Spleen (tissue), 11 donors: ENCODE measurements around the gene CAMK1D. TPM values are rescaled to one million over a fixed set of nuclear protein-coding genes. Genes with fewer than 3 reads are reported as not detected.

Source experiments
- DNase-seq: peaks from one replicate; pipeline ENCODE4 v3.0.0-alpha.2; 2020
- H3K27ac ChIP-seq, 8 donors: fragments of 200-600 bp; sonication (generic) in 7 of 8; 1 replicate in 4 of 8; 2 replicates in 4 of 8; pipeline versions ENCODE4 v1.5.0 to v1.8.0; 2016 to 2021; ENCODE audit warnings: inconsistent platforms in 4 of 8, mild to moderate bottlenecking in 4 of 8, moderate library complexity in 1 of 8
- H3K27me3 ChIP-seq, 7 donors: fragments of 200-600 bp; sonication (generic) in 6 of 7; replicated peaks in 1 of 7; 1 replicate in 4 of 7; 2 replicates in 3 of 7; pipeline versions ENCODE4 v1.5.0 to v1.8.0; 2016 to 2021; ENCODE audit warnings: inconsistent platforms in 3 of 7, mild to moderate bottlenecking in 1 of 7
- H3K36me3 ChIP-seq, 6 donors: fragments of 200-600 bp; sonication (generic) in 5 of 6; 1 replicate in 4 of 6; 2 replicates in 2 of 6; pipeline versions ENCODE4 v1.5.0 to v1.8.0; 2016 to 2021; ENCODE audit warnings: inconsistent platforms in 2 of 6
- H3K4me1 ChIP-seq, 6 donors: fragments of 200-600 bp; sonication (generic) in 5 of 6; 1 replicate in 3 of 6; 2 replicates in 3 of 6; pipeline versions ENCODE4 v1.5.0 to v1.8.0; 2016 to 2021; ENCODE audit warnings: inconsistent platforms in 3 of 6
- H3K4me3 ChIP-seq, 8 donors: fragments of 200-600 bp; sonication (generic) in 7 of 8; 1 replicate in 4 of 8; 2 replicates in 4 of 8; pipeline versions ENCODE4 v1.5.0 to v1.8.0; 2016 to 2021; ENCODE audit warnings: inconsistent platforms in 4 of 8, mild to moderate bottlenecking in 4 of 8, moderate library complexity in 2 of 8
- H3K9me3 ChIP-seq, 8 donors: fragments of 200-600 bp; sonication (generic) in 7 of 8; 1 replicate in 4 of 8; 2 replicates in 4 of 8; pipeline versions ENCODE4 v1.5.0 to v1.8.0; 2016 to 2021; ENCODE audit warnings: inconsistent platforms in 4 of 8
- CTCF ChIP-seq, 11 experiments: fragments of 200-600 bp in 7 of 11; fragments of 450-650 bp in 4 of 11; sonication (generic) in 4 of 11; IDR thresholded peaks in 8 of 11; conservative IDR thresholded peaks in 3 of 11; 1 replicate in 7 of 11; 2 replicates in 4 of 11; pipeline versions ENCODE4 v1.4.0 to v1.8.0; 2016 to 2021; ENCODE audit warnings: antibody characterized with exemption in 11 of 11, inconsistent platforms in 4 of 11, mild to moderate bottlenecking in 1 of 11
- POLR2A ChIP-seq, 3 donors: fragments of 450-650 bp; IDR thresholded peaks; one replicate each; pipeline ENCODE4 v1.5.1; 2017; ENCODE audit warnings: antibody characterized with exemption in 3 of 3, mild to moderate bottlenecking in 1 of 3
- POLR2AphosphoS5 ChIP-seq, 3 donors: sonication (generic); formaldehyde crosslinking; IDR thresholded peaks; one replicate each; pipeline ENCODE4 v1.5.1; 2017; ENCODE audit warnings: antibody characterized with exemption in 3 of 3
- WGBS, 5 donors: extraction: QIAGEN DNeasy Blood & Tissue Kit in 3 of 5; methylation state at CpG; one replicate each; pipeline versions ENCODE4 v1.1.5 to v1.1.7; 2013 to 2018; 5-methylcytosine and 5-hydroxymethylcytosine counted together
- intact Hi-C: fragments of 100-400 bp; cut with DNase I; formaldehyde crosslinking; loops from one replicate; pipeline ENCODE4 v1.15.0; 2023; ENCODE audit warnings: low total_unique reads
- polyA plus RNA-seq, 3 donors: library from polyadenylated mRNA; stranded (reverse); fragments of 200-250 nt; gene quantifications; one replicate each; pipeline ENCODE4 v1.2.1, GENCODE V29; 2013
- total RNA-seq, 7 donors: library from RNA; depleted of rRNA in 3 of 7; stranded (reverse); fragments of >200 nt in 3 of 7; fragmentation: NEBNext Ultra II Directional in 4 of 7; extraction: Animal tissue kit (Norgen Biotek cat#: 25700) in 4 of 7; gene quantifications; one replicate each; pipeline versions ENCODE4 v1.1.0 to v1.2.1, GENCODE V29; 2016 to 2021
- donor health status: healthy with polysubstance abuse.
- donor health status: DM: no; HTN: no; CAD: no; lungs with moderate emphysema.
- donor health status: DM: no; HTN: no; CAD: no.
- donor health status: Bipolar disorder and iron deficiency.
- donor health status: healthy.
- donor health status: DM: no; HTN: no; CAD: no.
- donor health status: DM: yes; HTN: yes; CAD: no.

Gene CAMK1D
- total and polyA plus RNA-seq, 10 donors: 6.8 to 34.5 (median 20.0) TPM

- Histone ChIP-seq H3K4me1 (peaks cover 0 to 30% (median 9%) of the 10 kb centered on the region in 6 donors), H3K9me3 (no peaks in the 10 kb centered on the region), H3K4me3 (no peak overlapping the region), H3K27me3 (no peaks in the 10 kb centered on the region), H3K36me3 (peaks cover 0 to 11% (median 0%) of the 10 kb centered on the region in 6 donors), H3K27ac (no peak overlapping the region)
- WGBS, 5 donors: 75 to 77% (median 76%) methylated on average over 11 of the region's 11 CpGs
- no peak for DNase-seq
- TF ChIP-seq CTCF (IDR thresholded peaks at IDR 0.05 in 8 of 11, conservative IDR thresholded peaks at IDR 0.05 in 3 of 11): no peak
- TF ChIP-seq POLR2AphosphoS5 (IDR thresholded peaks at IDR 0.05): no peak
- no peak for TF ChIP-seq POLR2A (IDR thresholded peaks at IDR 0.05)
- intact Hi-C loops: no loop called here
These were observed 210.3 kb downstream of the CAMK1D start for GRCh38 chr10:12559578-12560178.

GRCh38 chr10:12561307-12561706, 212.0 kb downstream of the CAMK1D start:
- no peaks in the 10 kb centered on the region for H3K9me3 ChIP-seq
- WGBS, 5 donors: 85 to 91% (median 87%) methylated on average over 8 of the region's 8 CpGs
- no peak overlapping the region for H3K4me3 ChIP-seq
- TF ChIP-seq POLR2A (IDR thresholded peaks at IDR 0.05): no peak
- no peak for TF ChIP-seq CTCF (IDR thresholded peaks at IDR 0.05 in 8 of 11, conservative IDR thresholded peaks at IDR 0.05 in 3 of 11)
- no peaks in the 10 kb centered on the region for H3K36me3 ChIP-seq
- H3K4me1 ChIP-seq: peaks cover 0 to 21% (median 6%) of the 10 kb centered on the region in 6 donors
- no peak for DNase-seq
- no peak overlapping the region for H3K27ac ChIP-seq
- intact Hi-C loops: no loop called here
- H3K27me3 ChIP-seq: no peaks in the 10 kb centered on the region

GRCh38 chr10:12561720-12562119, 212.4 kb downstream of the CAMK1D start:
- intact Hi-C loops: no loop called here
- no peak for DNase-seq
- TF ChIP-seq POLR2AphosphoS5 (IDR thresholded peaks at IDR 0.05) (no peak), CTCF (IDR thresholded peaks at IDR 0.05 in 8 of 11, conservative IDR thresholded peaks at IDR 0.05 in 3 of 11) (no peak), POLR2A (IDR thresholded peaks at IDR 0.05) (no peak)

GRCh38 chr10:12563489-12563888, 214.1 kb downstream of the CAMK1D start:
- no peaks in the 10 kb centered on the region for H3K27me3 ChIP-seq
- no peaks in the 10 kb centered on the region for H3K36me3 ChIP-seq
- WGBS, 5 donors: 91 to 98% (median 94%) methylated on average over 3 of the region's 3 CpGs
- DNase-seq: no peak
- peaks cover 0 to 31% (median 8%) of the 10 kb centered on the region in 6 donors for H3K4me1 ChIP-seq
- intact Hi-C loops: no loop called here
- no peaks in the 10 kb centered on the region for H3K9me3 ChIP-seq
- TF ChIP-seq CTCF (IDR thresholded peaks at IDR 0.05 in 8 of 11, conservative IDR thresholded peaks at IDR 0.05 in 3 of 11): no peak
- no peak for TF ChIP-seq POLR2A (IDR thresholded peaks at IDR 0.05)
- no peak for TF ChIP-seq POLR2AphosphoS5 (IDR thresholded peaks at IDR 0.05)
- H3K4me3 ChIP-seq: no peak overlapping the region
- no peak overlapping the region for H3K27ac ChIP-seq

More at GRCh38 chr10:12561720-12562119, 212.4 kb downstream of the CAMK1D start:
- Histone ChIP-seq H3K27ac (no peak overlapping the region), H3K4me1 (peaks cover 0 to 21% (median 8%) of the 10 kb centered on the region in 6 donors), H3K36me3 (no peaks in the 10 kb centered on the region), H3K9me3 (no peaks in the 10 kb centered on the region), H3K4me3 (no peak overlapping the region), H3K27me3 (no peaks in the 10 kb centered on the region)
